ENCODE results near the gene THBD. TPM values are rescaled to one million over a fixed set of nuclear protein-coding genes. Genes with fewer than 3 reads are reported as not detected.

The THBD gene
- polyA plus RNA-seq, 1 donor, result 9.9 TPM

DNA sequence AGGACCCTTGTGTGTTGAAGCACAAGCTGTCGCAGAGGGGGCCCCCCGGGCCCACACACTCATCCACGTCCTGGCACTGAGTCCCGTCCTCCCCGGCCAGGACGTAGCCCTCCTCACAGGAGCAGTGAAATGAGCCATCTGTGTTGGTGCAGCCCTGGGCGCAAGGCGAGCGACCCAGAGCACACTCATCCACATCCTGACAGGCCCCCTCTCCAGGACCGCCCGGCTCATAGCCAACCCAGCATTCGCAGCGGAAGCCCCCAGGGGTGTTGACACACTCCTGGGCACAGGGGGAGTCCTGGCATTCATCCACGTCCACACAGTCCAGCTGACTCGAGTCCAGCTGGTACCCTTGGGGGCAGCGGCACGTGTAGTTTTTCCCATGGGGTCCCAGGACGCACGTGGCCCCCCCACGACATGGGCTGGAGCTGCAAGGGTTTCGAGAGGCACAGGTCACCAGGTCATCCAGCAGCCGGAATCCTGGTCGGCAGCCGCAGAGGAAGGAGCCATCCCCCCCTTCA, 35.4 kb upstream of the THBD start:
- no peak for DNase-seq

DNA sequence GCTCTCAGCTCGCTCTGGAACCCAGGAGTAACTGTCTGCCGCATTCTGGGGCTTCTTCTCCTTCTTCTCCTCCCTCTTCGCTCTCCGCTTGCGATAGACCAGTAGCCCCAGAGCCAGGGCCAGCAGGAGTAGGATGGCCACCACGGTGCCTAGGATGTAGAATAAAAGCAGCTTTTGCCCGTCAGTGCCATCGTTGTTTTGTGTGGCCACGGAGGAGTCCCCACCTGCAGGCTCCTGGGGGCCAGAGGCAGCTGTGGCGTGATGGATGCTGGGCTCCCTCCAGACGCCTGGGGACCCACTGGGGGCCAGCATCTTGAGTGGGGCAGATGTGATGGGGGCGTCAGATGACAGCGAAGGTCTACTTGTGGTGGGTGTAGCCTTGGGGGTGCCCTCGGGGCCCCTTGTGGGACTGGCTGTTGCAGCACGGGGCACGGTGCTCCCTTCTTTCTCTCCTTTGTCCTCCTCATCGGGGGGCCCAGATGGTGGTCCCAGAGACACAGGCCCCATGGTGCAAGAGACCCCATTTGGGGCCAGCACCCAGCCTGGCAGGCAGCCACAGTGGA, 34.9 kb upstream of the THBD start:
- DNase-seq, result no peak

DNA sequence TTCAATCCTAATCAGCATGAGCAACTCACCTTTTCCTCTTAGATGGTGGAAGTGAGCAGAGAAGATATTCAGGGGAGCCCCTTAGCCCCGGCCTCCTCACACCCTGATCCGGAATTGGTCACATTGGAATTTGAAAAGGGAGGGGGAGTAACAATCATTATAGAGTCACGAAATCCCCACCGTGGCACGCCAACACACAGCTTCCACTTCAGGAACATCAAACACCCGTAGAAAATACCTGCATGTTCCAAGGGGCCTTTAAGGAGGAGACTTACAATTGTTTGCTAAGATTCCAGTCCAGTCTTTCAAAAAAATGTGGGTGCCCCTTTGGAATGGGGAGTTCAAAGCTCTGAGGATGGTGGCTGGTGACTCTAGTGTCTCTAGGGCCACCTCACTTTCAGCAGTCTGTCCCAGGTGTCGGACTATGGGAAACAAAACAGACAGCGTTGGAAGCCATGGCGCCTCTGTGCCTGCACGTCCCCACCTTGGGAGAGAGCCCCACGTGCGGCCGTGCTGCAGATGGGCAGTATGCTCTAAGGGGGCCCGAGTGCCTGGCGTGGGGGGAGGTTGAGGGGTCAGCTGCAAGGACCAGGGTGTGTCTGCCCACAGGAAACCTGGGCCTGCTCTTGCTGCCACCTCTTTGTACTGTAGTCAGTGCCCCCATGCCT, 34.2 kb upstream of the THBD start:
- no peak for DNase-seq

DNA sequence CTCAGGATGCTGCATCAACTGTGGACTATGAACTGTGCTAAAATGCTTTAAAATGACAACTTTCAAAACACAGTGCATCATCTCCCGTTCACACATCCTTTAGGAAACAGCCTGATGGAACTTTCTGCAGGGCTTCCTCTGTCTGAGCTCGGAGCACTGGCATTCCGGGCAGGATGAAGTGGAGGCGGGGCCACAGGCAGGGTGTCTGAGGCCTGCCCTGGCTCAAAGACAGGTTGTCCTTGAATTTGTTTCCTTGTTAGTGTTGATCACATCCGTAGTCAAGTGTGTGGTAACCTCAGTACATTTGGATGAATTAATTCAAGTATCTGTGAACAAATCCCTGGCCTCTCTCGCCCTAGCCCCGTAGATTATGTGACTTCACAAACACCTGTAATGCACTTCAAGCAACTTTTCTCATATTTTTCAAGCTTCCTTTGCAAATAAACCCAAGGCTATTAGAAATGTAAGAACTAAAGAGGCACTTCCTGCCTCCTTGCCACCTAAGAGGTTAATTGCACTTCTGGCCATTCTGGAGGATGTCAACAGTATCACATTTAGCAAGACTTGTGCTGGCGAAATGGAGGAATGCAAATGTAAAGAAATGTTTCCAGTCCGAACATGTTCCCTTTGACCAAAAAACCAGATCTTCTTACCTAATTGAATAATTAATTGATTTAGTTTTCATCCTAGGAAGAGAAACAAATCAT, 33.5 kb upstream of the THBD start:
- DNase-seq, result no peak

DNA sequence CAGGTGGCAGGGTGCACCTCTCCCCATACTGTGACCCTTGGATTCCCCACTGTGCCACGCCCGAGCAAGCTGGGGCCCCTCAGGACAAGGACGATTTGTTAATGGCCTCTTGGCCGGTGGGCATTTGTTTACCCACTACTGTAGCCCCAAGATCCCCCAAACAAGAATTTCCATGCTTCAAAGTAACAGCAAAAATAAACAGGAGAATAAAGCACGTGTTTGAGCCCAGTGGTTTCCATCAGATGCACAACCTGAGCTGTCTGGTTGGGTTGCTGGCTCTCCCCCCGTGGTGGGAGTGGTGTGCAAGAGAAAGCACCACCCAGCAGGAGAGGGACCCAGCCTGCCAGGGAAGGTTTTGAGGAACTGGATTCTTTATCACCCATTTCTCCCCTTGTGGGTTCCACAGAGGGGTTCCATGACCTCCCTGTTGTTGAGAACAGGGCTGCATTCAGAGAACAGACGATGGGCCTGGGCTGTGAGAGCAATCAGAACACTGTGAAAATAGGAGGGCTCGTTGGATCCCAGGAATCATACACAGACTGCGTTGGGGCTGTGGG, 31.9 kb upstream of the THBD start:
- DNase-seq, result no peak

DNA sequence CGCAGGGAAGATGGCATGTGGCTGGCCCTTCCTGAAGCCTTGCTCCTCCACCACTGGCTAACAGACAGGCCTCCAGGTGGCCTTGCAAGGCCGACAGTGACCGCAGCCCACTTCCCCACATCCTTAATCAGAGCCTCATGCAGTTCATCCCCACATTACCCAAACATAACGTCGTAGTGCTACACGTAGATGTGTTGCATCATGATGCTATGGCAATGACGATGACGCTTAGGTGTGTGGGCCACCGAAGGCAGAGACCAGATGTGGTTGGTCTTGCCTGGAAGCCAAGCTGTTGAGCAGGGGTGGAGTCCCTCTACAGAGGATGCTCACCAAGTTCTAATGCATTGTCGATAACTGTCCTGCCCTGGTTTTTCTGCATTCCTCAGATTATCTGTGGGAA, 31.0 kb upstream of the THBD start:
- DNase-seq, result no peak

DNA sequence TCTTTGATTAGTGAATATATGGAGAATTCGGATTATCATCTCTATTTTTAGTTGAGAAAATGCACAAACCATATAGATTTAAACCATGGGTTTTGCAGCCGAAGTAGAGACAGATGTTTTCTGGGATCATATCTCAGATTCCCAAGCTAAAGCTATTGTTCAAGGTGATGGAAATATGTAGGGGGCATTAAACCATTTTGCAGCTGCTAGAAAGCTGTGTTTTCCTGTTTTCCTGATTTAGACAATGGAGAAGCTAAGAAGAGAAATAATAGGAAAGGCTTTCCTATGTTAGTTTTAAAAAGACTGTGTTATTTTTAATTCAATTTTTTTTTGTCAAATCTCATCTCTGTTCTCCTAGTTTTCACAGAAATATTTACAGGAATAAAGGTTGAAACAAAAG, 30.5 kb upstream of the THBD start:
- no peak for DNase-seq

DNA sequence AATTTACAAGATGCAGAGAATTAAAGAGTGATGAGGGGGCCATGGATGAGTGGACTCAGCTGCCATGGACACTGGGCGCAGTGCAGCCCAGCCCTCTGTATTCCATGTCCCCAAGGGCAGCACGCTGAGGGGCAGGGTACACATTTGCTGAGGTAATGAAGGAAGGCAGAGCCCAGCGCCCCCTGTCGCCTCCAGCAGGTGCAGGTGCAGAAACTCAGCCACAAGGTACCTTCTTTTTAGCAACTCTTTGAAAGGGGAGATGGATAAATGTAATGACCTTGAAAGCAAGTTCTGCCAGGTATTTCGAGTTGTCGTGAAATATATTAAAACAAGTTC, 29.5 kb upstream of the THBD start:
- no peak for DNase-seq

DNA sequence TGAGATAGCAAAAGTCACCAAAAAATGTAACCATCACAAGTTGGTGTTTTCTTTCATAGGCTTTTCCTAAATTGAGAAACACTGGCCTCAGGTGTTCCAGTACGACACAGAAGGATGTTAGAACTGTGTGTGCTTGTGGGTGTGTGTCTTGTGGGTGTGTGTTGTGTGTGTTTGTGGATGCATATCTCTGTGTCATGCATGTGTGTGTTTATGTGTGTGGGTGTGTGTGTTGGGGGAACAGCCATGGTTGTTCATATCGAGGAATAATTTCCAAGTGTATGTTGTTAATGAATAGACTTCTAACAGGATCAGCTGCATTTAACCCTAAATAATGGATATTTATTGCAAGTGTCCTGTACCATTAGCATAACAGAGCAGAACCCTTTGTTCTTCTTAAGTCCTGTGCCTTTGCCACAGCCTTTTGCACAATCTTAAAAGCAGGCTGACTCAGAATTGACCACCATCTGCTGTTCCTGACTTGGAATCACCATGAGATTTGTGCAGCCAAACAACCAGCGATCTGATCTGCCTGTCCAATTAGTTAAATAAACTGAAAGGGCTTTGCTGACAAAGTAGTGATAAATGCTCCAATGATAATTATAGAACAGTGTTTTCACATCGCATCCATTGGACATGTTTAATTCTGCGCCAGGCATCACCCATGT, 29.0 kb upstream of the THBD start:
- no peak for DNase-seq

DNA sequence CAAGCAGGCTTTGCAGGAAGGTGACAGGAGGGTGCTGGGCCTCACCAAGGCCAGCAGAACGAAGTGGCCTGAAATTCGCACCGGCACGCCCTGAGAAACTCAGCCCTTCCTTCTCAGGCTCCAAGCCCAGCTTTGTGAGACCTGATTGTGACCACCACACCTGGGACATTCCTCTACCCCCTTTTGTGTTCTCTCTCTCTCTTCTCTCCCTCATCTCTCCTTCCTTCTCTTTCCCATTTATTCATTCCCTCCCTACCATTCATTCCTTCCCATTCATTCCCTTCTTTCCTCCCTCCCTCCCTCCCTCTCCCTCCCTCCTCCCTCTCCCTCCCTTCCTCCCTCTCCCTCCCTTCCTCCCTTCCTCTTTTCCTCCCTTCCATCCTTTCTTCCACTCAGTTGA, 27.8 kb upstream of the THBD start:
- no peak for DNase-seq

DNA sequence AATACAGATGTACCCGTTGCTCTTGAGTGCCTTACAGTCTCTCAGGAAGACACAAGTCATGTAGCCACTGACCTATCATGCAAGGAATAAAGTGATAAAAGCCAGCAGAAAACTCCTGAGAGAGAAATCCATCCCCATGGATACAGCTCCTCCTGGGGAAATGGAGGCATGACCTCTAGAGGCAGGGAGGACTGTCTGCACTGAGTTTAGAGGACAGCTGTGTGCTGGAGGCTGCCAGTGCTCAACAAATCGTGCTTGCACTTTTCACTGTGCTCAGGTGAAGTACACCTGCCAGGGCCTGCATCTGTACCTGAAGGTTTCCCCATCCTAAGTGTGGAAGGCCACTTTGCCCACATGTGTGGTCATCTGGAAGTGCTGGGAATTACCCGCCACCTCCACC, 24.6 kb upstream of the THBD start:
- DNase-seq, result no peak

DNA sequence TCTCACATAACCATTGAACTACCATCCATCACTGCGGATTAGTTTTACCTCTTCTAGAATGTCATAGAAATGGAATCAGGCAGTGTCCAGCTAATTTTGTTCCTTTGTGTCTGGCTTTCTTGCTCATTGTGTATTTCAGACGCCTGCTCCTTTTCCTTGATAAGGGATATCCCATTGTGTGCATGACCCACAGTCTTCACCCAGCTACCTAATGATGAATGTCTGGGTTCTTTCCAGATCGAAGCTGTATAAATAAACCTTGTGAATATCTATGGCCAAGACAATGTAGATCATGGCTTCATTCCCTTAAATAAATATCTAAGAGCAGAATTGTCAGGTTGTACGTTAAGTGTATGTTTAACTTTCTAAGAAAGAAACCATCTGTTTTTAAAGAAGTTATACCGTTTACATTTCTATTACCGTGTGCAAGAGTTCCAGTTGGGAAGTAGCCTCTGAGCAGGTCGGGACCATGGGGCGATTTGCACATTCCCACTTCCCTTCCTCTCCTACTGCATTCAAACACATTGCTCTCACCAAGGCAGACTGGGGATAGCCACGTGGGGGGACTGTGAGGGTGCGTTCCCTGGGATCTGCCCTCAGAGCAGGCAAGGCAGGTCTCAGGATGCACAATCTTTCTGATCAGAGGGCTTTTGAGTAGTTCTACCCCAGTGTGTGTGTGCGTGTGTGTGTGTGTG, 23.6 kb upstream of the THBD start:
- DNase-seq, result no peak

DNA sequence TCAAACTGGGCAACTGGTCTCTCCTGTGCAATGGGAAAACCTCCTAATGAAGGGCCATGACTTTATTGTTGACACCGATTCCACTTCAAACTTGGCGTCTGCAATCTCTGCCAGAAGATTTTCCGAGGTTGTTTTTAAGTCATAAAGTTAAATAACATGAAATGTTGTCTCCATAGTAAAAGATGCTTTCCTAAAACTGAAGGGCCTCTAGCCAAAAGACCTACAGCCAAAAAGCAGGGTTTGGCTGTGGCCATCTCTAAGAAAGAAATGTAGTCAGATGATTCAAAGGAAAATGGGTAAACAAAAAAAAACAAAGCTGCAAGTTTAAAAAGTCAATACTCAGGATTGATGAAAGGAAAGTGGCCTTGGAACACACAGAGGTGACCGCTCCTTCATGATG, 22.5 kb upstream of the THBD start:
- DNase-seq, result no peak

DNA sequence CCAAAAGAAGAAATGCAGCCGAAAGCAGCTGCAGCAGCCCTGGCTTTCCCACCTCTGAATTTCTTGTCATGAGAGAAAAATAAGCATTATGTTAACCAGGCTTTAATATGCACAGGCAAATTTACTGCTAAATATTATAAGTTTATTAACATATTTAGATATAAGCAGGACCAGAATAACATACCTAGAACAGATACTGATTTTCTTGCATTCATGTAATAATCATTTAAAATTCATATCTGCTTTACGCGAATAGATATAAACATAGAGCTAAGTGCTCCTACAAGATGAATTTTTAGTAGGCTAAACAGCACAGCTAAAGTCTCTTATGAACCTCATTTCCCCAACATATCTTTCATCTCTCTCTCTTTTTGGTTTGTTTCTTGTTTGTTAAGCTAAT, 21.9 kb upstream of the THBD start:
- no peak for DNase-seq

DNA sequence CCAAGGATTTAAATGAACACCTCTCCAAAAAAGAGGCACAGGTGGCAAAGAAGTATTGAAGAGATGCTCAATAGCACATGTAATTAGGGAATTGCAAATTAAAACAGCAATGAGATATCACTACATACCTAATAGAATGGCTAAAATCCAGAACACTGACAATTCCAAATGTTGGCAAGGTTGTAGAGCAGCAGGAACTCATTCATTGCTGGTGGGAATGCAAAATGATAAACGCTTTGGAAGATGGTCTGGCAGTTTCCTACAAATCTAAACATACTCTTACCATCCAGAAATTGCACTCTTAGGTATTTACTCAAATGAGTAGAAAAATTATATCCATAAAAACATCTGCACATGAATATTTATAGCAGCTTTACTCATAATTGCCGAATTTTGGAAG, 19.6 kb upstream of the THBD start:
- DNase-seq, result no peak

DNA sequence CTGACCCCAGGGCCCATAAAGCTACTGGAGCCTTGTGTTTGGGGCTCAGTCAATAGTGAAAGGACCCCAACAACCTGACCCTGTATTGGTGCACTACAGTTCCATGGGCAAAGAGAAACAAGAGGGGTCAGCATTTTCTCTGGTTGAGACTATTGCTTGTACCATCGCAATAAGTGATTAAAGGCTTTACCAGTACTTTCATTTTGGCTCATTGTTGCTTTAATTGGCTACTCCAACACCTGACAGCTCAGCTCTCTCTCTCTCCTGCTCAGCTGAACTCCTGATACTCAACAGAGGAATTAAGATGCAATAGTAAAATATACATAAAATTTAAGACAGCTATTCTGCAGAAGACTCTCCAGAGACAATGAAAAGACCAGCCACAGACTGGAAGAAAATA, 18.8 kb upstream of the THBD start:
- no peak for DNase-seq

DNA sequence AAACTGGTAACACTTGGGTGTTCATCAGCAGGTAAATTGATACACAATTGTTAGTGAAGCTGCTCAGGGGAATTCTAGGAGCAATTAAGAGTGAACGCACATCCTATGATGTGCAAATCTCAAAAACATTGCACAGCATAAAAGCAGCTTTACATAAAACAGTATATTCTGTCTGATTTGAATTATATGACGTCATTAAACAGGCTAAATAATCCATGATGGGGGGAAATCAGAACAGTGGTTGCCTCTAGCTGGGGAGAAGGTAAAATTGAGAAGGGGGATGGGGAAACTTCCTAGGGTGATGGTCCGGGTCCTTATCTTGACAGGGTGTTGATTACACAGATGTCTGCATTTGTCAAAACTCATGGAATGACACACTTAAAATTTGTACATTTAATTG, 17.3 kb upstream of the THBD start:
- DNase-seq, result no peak

DNA sequence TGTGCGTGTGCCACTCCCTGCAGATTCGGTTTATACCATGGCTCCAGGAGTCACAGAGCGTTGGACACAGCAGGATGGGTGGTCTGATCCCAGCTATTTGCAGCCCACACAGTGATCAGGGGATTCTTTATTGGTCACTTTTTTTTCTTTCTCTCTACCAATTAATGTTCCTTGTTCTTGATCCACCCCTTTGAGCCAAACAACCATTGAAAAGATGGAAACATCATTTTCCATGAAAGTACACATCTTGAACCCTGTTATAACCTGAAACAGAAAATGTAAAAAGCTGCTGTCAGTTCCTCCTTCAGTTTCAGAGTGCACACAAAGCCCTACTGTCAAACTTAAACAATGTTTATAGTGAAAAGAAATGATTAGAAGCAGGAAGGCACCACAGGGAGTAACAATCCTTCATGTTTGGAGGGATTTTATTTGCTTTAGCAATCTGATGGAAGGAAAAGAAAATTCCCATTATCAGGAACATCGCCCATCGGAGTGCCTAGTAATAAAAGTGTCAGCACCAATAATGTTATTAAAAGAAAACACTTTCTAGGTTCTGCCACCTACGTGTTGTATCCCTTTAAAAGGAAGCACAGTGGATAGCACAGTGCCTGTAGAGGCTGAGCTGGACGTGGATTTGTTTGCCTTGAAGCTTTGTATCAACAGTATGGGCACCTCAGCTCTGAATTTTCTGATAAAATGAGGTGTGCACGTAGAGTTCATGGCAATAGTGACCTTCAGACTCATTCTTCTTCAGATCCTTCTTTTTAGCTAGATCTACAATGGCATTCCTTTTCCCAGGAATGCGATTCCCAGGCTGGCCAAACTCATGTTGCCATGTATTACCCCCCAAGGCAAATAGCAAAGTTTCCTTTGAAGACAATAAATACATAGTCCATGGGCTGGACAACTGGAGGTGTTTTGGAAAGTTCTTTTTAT, 16.1 kb upstream of the THBD start:
- DNase-seq, result no peak

DNA sequence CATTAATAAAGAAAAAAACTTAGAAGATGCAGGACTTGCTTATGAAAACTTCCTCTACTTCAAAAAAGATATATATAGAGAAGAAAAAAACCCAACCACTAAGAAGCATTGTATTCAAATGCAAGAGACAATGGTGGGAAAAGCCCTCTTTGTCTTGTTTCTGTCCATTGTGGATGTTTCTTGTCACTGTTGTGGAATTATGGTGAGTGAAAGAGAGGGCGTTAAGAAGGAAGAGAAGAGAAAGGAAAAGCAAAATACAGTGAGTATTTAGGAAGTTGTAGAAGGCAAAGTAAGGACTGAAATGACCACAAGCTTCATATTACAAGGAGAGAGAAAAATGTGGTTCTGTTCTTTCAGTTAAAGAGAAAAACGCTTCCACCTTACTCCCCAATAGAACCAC, 14.1 kb upstream of the THBD start:
- no peak for DNase-seq

DNA sequence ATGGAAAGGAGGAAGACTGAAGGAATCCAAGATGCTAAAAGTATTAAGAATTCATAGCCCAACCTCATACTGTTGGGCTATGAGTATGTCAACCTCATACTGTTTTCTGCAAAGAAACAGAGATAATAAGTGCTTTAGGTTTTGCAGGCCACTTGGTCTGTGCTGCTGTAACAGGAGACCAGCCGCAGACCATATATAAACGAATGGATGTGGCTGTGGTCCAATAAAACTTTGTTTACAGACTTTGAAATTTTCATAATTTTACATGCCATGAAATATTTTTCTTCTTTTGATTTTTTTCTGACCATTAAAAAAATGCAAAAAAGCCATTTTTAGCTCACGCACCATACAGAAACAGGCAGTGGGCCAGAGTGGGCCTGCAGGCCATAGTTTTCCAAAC, 13.7 kb upstream of the THBD start:
- DNase-seq, result no peak

DNA sequence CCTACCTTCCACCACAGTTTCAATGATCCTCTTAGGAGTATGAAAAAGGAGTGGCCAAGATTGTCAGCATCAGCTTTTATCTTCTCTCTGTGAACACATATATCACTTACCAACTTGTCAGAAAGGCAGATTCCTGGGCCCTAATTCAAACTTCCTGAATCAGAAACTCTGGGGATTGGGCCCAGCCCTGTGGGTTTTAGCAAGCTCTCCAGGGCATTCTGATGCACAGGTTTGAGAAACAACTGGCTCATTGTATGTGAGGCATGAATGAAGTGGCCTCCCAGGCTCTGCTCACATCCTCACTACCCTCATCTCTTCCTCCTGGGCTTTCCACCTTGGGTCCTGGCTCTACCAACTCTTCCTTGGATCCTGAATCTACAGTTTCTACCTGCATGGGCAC, 13.2 kb upstream of the THBD start:
- no peak for DNase-seq
